Measurements from ENCODE around the gene RGL4. TPM values are rescaled to one million over a fixed set of nuclear protein-coding genes. Genes with fewer than 3 reads are reported as not detected.

Gene RGL4
- total and polyA plus RNA-seq, 2 experiments from 2014 or later: 0.16 TPM; not detected in 1

- Histone ChIP-seq H3K4me3 (no peak overlapping the region), H3K9me2 (ENCODE audit: insufficient read depth) (no peaks in the 10 kb centered on the region), H2AFZ (no peak overlapping the region), H3K27me3 (ENCODE audit: insufficient read depth) (no peaks in the 10 kb centered on the region), H3K27ac (ENCODE audit: low read depth) (no peak overlapping the region), H4K20me1 (replicated peaks; ENCODE audit: insufficient read depth) (peaks cover 3% of the 10 kb centered on the region), H3K36me3 (ENCODE audit: insufficient read depth) (peaks cover 3% of the 10 kb centered on the region; the same call in 1 of the 2 replicates), H3K4me1 (ENCODE audit: insufficient read depth) (no peaks in the 10 kb centered on the region), H3K79me2 (replicated peaks; ENCODE audit: insufficient read depth) (no peaks in the 10 kb centered on the region), H3K4me2 (no peak overlapping the region), H3F3A (replicated peaks; ENCODE audit: low read depth) (no peaks in the 10 kb centered on the region)
- TF ChIP-seq STAT1 (IDR thresholded peaks at IDR 0.05; ENCODE audit: unreplicated experiment): no peak
- H3K4me1 Mint-ChIP-seq: no peaks in the 10 kb centered on the region
- H3K36me3 Mint-ChIP-seq (ENCODE audit: low read depth): no peaks in the 10 kb centered on the region
- no peak for ATAC-seq
- H3K9me3 Mint-ChIP-seq: no peaks in the 10 kb centered on the region
- H3K27me3 Mint-ChIP-seq (ENCODE audit: insufficient read depth, low read depth, poor library complexity): peaks cover 5% of the 10 kb centered on the region
- H3K27ac Mint-ChIP-seq: no peak overlapping the region
- no peak overlapping the region for H3K4me3 Mint-ChIP-seq
- no peak for DNase-seq (ENCODE audit: low spot score)
Measured at GRCh38 chr22:23684561-23685031, 6.2 kb upstream of the RGL4 start.

GRCh38 chr22:23685205-23685784 lies 5.5 kb upstream of the RGL4 start:
- no peak for DNase-seq (ENCODE audit: low spot score)
- peaks cover 5% of the 10 kb centered on the region for H3K27me3 Mint-ChIP-seq (ENCODE audit: insufficient read depth, low read depth, poor library complexity)
- Histone ChIP-seq H3K79me2 (replicated peaks; ENCODE audit: insufficient read depth) (no peaks in the 10 kb centered on the region), H3K27me3 (ENCODE audit: insufficient read depth) (no peaks in the 10 kb centered on the region), H3K4me3 (no peak overlapping the region), H3F3A (replicated peaks; ENCODE audit: low read depth) (no peaks in the 10 kb centered on the region), H3K4me1 (ENCODE audit: insufficient read depth) (no peaks in the 10 kb centered on the region), H3K27ac (ENCODE audit: low read depth) (no peak overlapping the region), H3K9me2 (ENCODE audit: insufficient read depth) (no peaks in the 10 kb centered on the region), H2AFZ (no peak overlapping the region), H3K4me2 (no peak overlapping the region), H3K36me3 (ENCODE audit: insufficient read depth) (peaks cover 4% of the 10 kb centered on the region; the same call in 1 of the 2 replicates), H4K20me1 (replicated peaks; ENCODE audit: insufficient read depth) (peaks cover 3% of the 10 kb centered on the region)
- no peak for ATAC-seq
- H3K4me3 Mint-ChIP-seq: no peak overlapping the region
- H3K4me1 Mint-ChIP-seq: no peaks in the 10 kb centered on the region
- peaks cover 3% of the 10 kb centered on the region; the same call in 2 of the 3 replicates for H3K36me3 Mint-ChIP-seq (ENCODE audit: low read depth)
- H3K27ac Mint-ChIP-seq: no peak overlapping the region
- no peaks in the 10 kb centered on the region for H3K9me3 Mint-ChIP-seq
- TF ChIP-seq EZH2 (IDR thresholded peaks at IDR 0.05; ENCODE audit: low read depth, unreplicated experiment) (no peak), NANOG (IDR thresholded peaks at IDR 0.05; ENCODE audit: borderline replicate concordance) (no peak), ETS1 (IDR thresholded peaks at IDR 0.05) (no peak), REST (IDR thresholded peaks at IDR 0.05; ENCODE audit: unreplicated experiment) (no peak), JUNB (IDR thresholded peaks at IDR 0.05; ENCODE audit: unreplicated experiment) (no peak), EZH2phosphoT487 (IDR thresholded peaks at IDR 0.05; ENCODE audit: unreplicated experiment) (no peak), POLR2AphosphoS5 (IDR thresholded peaks at IDR 0.05; ENCODE audit: low read depth) (no peak), ZNF462 (CRISPR knock-in tag; IDR thresholded peaks at IDR 0.05) (no peak), STAT1 (IDR thresholded peaks at IDR 0.05; ENCODE audit: unreplicated experiment) (no peak), CREB1 (CRISPR knock-in tag; IDR thresholded peaks at IDR 0.05; ENCODE audit: low read depth) (no peak)

Data from GM23338 (cell line).